KOPT-K1 (cell line): ENCODE measurements around the gene UTY.
A peak's percentile ranks its signal among the peaks of the same experiment; 100 is the strongest.

Experiments
- H3K27ac ChIP-seq: fragments of 200-600 bp; sonication (generic); 2 replicates; pipeline ENCODE4 v1.5.1; 2016; ENCODE audit warnings: antibody characterized with exemption, mild to moderate bottlenecking, low read depth, low read length; ENCODE audit not compliant: poor library complexity, severe bottlenecking
- H3K36me3 ChIP-seq: fragments of 200-600 bp; sonication (generic); 2 replicates; pipeline ENCODE4 v1.5.1; 2017; ENCODE audit warnings: antibody characterized with exemption, mild to moderate bottlenecking, low read length, moderate library complexity; ENCODE audit not compliant: insufficient read depth
- H3K9me3 ChIP-seq: fragments of 200-600 bp; sonication (generic); 2 replicates; pipeline ENCODE4 v1.5.1; 2017; ENCODE audit warnings: antibody characterized with exemption, low read length, mild to moderate bottlenecking; ENCODE audit not compliant: insufficient read depth, poor library complexity, severe bottlenecking

UTY gene

DNA sequence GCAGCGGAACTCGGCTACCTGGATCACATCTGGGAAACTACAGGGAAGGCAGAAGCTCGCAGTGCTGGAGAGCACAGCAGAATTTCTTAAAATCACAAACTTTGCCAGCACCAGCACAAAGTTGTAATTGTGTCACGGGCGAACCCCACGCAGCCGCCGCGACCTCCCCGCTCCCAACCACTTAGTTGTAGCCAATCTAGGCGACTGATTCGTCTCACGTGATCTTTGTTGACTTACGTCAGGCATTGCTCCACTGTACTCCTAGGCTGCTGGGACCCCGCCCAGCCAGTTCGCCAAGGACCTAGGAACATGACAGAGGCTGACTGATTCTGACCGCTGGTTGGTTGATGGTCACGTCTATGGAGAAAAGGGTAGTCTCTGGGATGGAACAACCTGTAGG lies at the start of gene UTY:
Gene UTY (minus strand): TSS at position 206 of the 400 bp plus-strand sequence. CDS start 368 bp downstream, outside the sequence.
- peaks cover 24% of the 10 kb centered on the region for H3K36me3 ChIP-seq
- no peaks in the 10 kb centered on the region for H3K9me3 ChIP-seq
- peak within 1 kb of the TSS; percentile 97 for H3K27ac ChIP-seq

DNA sequence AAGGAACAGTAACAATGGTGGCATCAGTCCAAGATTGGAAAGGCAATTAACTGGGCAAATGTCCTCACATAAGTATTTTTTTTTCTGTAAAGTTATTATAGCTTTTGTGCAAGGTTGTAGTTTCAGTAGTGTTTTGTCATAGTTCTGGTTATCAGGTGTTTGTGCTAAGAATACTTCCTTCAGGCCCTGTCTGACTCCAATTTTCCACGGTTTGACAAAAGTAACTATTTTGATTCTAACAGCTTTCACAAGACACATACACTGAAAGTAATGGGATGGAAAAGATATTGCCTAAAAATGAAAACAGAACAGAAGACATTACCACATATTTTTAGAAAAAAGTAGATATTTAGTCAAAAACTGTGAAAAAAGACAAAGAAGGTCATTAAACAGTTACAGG lies 40.6 kb upstream of the UTY start:
- no peaks in the 10 kb centered on the region for H3K36me3 ChIP-seq
- H3K9me3 ChIP-seq, result no peaks in the 10 kb centered on the region
- H3K27ac ChIP-seq, result no peak overlapping the region

DNA sequence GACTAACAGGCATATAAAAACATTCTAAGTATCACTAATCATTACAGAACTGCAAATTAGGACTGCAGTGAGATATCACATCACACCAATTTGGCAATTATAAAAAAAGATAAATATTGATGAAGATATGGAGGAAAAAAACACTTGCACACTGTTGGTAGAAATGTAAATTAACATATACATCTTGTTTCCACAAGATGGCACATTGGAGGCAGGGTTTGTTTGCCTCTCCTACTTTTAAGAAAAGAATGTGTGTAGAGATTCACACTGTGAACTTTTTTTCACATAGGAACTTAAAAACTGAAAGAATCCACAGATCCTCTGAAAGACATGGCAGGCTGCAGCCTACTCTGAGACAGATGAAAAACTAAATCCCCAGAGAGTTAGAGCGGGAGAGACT lies 21.4 kb upstream of the UTY start:
- Histone ChIP-seq H3K9me3 (no peaks in the 10 kb centered on the region), H3K36me3 (no peaks in the 10 kb centered on the region), H3K27ac (no peak overlapping the region)

- H3K9me3 ChIP-seq, result no peaks in the 10 kb centered on the region
- no peaks in the 10 kb centered on the region for H3K36me3 ChIP-seq
- H3K27ac ChIP-seq, result no peak overlapping the region
These were observed 13.9 kb upstream of the UTY start for GRCh38 chrY:13493737-13494136.

GRCh38 chrY:13492408-13492807 lies 12.6 kb upstream of the UTY start:
- Histone ChIP-seq H3K27ac (no peak overlapping the region), H3K36me3 (no peaks in the 10 kb centered on the region), H3K9me3 (no peaks in the 10 kb centered on the region)

- Histone ChIP-seq H3K9me3 (no peaks in the 10 kb centered on the region), H3K27ac (no peak overlapping the region), H3K36me3 (no peaks in the 10 kb centered on the region)
These were observed 8.9 kb upstream of the UTY start for GRCh38 chrY:13488738-13489137.

DNA sequence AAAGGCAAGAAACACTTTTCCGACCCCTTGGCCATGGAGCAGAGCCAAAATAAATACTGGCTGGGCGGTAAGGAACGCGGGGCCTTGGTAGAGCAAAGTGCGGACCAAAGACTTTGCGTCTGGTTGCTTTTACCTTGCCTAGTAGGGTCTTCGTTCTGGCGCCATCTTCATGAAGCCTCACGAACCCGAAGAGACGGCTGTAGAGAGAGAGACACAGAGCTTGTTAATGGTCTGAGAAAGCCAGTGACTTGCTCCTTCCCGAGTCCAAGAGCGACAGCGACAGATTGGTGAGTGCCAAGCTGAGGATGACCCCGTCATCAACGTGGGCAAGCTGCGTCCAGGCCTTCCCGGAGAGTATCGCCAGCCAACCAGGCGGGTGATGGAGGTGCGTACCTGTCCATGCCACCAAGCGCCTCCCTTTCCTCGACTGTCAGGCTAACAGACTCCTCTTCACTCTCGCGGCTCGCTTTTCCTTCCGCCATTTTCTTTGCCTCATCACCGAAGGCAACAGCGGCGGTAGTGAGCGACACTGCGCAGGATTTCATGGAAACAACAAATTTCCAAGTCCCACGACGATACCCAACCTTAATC lies 617 bp downstream of the UTY start:
- Histone ChIP-seq H3K9me3 (no peaks in the 10 kb centered on the region), H3K36me3 (peaks cover 30% of the 10 kb centered on the region), H3K27ac (peak overlapping the region; percentile 97)

- Histone ChIP-seq H3K36me3 (peaks cover 40% of the 10 kb centered on the region), H3K9me3 (no peaks in the 10 kb centered on the region), H3K27ac (peak overlapping the region; percentile 97)
These were observed 1.6 kb downstream of the UTY start for GRCh38 chrY:13478126-13478785.

DNA sequence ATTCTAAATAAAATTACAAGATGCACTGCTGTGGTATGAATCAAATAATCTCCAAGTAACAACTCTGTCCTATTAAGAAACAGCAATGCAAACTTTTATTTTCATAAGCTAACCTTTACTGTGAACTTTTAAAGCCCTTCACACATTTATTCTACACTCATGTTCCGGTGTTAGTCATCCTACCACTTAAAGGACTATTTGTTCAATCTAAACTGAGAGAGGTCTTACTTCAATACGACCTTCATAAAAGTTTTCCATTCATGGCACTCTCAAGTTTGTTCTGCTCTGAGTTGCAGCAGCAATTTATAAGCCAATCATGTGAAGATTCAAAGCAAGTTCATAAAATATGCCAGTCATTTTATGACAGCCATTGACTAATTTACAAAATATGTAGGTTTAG lies 4.8 kb downstream of the UTY start:
- no peaks in the 10 kb centered on the region for H3K9me3 ChIP-seq
- no peak overlapping the region for H3K27ac ChIP-seq
- H3K36me3 ChIP-seq, result peaks cover 68% of the 10 kb centered on the region

GRCh38 chrY:13451572-13451971 lies 28.3 kb downstream of the UTY start:
- H3K27ac ChIP-seq, result no peak overlapping the region
- H3K9me3 ChIP-seq, result no peaks in the 10 kb centered on the region
- H3K36me3 ChIP-seq, result peaks cover 72% of the 10 kb centered on the region

GRCh38 chrY:13450596-13451130 lies 29.2 kb downstream of the UTY start:
- Histone ChIP-seq H3K36me3 (peaks cover 78% of the 10 kb centered on the region), H3K27ac (no peak overlapping the region), H3K9me3 (no peaks in the 10 kb centered on the region)

DNA sequence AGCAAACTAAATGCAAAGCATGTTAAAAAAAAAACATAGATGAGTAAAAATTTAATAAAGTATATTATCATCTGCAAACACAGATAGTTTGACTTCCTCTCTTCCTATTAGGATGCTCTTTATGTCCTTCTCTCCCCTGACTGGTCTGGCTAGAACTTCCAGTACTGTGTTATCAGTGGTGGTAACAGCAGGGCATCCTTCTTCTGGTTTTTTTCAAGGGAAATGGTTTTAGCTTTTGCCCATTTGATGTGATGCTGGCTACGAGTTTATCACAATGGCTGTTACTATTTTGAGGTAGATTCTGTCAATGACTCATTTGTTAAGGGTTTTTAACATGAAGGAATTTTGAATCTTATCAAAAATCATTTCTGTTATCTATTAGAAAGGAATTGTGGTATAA lies 34.3 kb downstream of the UTY start:
- Histone ChIP-seq H3K9me3 (no peaks in the 10 kb centered on the region), H3K36me3 (peaks cover 88% of the 10 kb centered on the region), H3K27ac (no peak overlapping the region)

DNA sequence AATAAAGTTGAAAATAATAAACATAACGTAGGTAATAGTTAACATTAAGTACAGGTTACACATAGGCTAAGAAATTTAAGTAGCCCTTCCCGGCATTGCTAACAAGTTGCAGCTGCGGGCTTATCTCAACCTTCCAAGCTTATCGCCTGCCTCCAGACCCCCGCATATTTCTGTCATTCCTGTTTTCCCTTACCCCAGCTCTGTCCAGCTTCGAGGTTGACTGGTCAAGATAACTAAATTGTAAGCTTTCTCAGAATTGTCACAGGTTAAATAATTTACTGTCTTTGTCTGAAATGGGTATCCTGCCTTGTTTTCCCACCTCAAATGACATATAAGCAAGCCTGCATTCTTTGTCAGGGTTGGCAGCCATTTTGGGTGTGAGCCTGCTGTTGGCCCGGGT lies 36.7 kb downstream of the UTY start:
- Histone ChIP-seq H3K27ac (no peak overlapping the region), H3K9me3 (no peaks in the 10 kb centered on the region), H3K36me3 (peaks cover 89% of the 10 kb centered on the region)

- Histone ChIP-seq H3K36me3 (peaks cover 71% of the 10 kb centered on the region), H3K27ac (no peak overlapping the region), H3K9me3 (no peaks in the 10 kb centered on the region)
These were observed 39.0 kb downstream of the UTY start for GRCh38 chrY:13440811-13441210.

DNA sequence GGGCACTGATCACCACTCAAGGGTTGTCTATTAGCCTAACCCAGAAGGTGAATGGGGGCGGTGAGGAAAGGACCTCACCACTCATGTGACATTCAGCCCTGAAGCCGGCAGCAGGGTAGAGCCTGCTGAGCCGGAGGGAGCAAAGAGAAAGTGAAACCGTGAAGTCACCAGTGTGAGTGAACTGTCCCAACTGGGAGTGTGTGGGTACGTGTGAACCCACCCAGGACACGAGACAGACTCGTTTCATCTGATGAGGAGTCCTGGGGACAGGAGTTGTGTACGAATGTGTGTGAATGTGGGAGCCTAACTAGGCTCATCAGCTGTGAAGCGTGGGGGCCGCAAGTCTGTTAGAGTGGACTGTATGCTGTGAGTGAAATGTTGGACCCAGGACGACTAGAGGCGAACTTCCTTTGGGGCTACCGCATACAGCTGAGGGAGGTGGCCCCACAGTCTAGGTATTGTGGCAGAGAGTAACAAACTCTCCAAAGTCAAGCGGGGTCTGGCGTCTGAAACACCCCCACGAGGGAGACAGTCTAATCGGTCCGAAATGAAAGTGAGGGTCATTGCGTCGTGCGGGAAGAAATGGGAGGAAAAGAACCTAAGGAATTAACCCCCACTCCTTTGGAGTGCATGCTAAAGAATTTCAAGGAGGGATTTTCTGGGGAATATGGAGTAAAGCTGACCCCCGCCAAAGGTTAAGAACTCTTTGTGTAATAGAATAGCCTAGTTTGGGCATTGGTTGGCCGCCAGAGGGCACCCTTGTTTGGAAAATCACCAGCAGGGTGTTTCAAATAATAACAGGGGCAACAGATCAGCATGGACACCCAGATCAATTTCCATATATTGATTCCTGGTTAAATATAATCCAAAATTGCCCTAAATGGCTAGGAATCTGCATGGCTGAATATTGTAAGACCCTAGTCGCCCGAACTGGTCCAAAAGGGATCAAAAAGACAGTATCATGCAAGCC lies 43.6 kb downstream of the UTY start:
- Histone ChIP-seq H3K36me3 (peaks cover 40% of the 10 kb centered on the region), H3K27ac (peak overlapping the region; percentile 94), H3K9me3 (peaks cover 18% of the 10 kb centered on the region)
